ENCODE results near the gene CCT6B. TPM values are rescaled to one million over a fixed set of nuclear protein-coding genes. Genes with fewer than 3 reads are reported as not detected.

CCT6B gene
- 0.57 and 0.80 TPM in 2 replicates for total RNA-seq

DNA sequence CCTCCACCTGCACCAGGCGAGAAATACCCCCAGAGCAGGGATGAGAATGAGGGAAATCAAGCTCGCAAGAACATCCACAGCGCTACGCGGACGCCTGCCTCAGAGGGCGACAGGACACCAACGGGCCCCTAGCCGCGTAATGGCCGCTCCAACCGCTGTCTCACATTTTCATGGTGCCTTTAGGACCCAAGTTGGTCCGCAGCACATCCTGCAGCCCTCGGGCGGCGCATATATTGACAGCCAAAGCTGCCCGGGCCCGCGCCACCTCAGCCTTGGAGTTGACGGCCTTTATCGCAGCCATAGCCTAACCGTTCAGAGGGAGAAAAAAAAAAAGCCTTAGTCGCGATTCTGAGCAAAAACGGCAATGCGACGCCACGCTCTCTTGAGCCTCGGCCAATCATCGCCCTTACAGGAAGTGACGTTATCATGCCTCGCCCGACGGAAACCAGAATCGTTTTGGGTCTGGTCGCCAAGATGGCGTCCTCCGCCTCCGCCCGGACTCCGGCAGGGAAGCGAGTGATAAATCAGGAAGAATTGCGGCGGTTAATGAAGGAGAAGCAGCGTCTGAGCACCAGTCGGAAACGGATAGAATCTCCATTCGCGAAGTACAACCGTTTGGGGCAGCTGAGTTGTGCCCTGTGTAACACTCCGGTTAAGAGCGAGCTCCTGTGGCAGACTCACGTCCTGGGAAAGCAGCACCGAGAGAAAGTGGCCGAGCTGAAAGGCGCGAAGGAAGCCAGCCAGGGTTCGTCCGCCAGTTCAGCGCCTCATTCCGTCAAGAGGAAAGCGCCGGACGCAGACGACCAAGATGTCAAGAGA, at the start of gene CCT6B, which contains the start of gene ZNF830:
Gene CCT6B (minus strand): TSS at position 368 of the 819 bp plus-strand sequence. CDS start 67 bp downstream, at position 301.
Gene ZNF830 (plus strand): TSS at position 448 of the 819 bp plus-strand sequence. CDS start 27 bp downstream, at position 475.

GRCh38 chr17:34980353-34980680, 19.1 kb upstream of the CCT6B start, which contains the start of gene LIG3:
LIG3 (plus strand) TSS chr17:34980512; CDS start chr17:34983006, 2,494 bp downstream.

Other genes with a start within 250 kb of the CCT6B start
- 12.6 and 14.9 TPM in 2 replicates for gene ZNF830, start 80 bp upstream of the CCT6B start, total RNA-seq
- 34.0 and 40.2 TPM in 2 replicates for gene LIG3, start 19.1 kb upstream of the CCT6B start, total RNA-seq
- 13.3 and 17.3 TPM in 2 replicates for gene RFFL, start 102.2 kb upstream of the CCT6B start, total RNA-seq
- gene RAD51D, start 158.4 kb upstream of the CCT6B start, total RNA-seq, result 14.0 and 15.3 TPM in 2 replicates
- gene FNDC8, start 160.2 kb upstream of the CCT6B start, total RNA-seq, result not detected in 2 replicates
- gene NLE1, start 180.8 kb upstream of the CCT6B start, total RNA-seq, result 19.9 and 25.3 TPM in 2 replicates
- under 0.01 TPM in 1 of 2 replicates, not detected in the other for gene UNC45B, start 186.4 kb upstream of the CCT6B start, total RNA-seq
- not detected in 2 replicates for gene SLC35G3, start 232.9 kb upstream of the CCT6B start, total RNA-seq